CD14-positive monocyte (primary cell): ENCODE measurements around the gene RPS5. TPM values are rescaled to one million over a fixed set of nuclear protein-coding genes. Genes with fewer than 3 reads are reported as not detected.

Experiments used
- DNase-seq, 3 donors: peaks; one replicate each; pipeline ENCODE4 v3.0.0-alpha.2; 2011 to 2022
- H2AFZ ChIP-seq: 2 replicates; pipeline ENCODE4 v1.6.0; 2012; ENCODE audit warnings: mild to moderate bottlenecking, low read depth, low read length, inconsistent platforms; ENCODE audit not compliant: insufficient read depth, poor library complexity, severe bottlenecking
- H3K27ac ChIP-seq, 2 donors: 1 replicate in 1 of 2; 2 replicates in 1 of 2; pipeline ENCODE4 v1.5.1; 2012 to 2013; ENCODE audit warnings: low read length in 2 of 2, control low read depth in 1 of 2, inconsistent platforms in 1 of 2, low read depth in 1 of 2, mild to moderate bottlenecking in 1 of 2
- H3K27me3 ChIP-seq, 2 donors: one replicate each; pipeline versions ENCODE4 v1.6.0 to v1.6.1; 2011 to 2013; ENCODE audit warnings: low read length in 2 of 2; ENCODE audit not compliant: control insufficient read depth in 2 of 2, insufficient read depth in 2 of 2
- H3K36me3 ChIP-seq, 2 donors: replicated peaks in 1 of 2; 1 replicate in 1 of 2; 2 replicates in 1 of 2; pipeline versions ENCODE4 v1.5.1 to v1.6.1; 2012 to 2013; ENCODE audit warnings: low read length in 2 of 2, control low read depth in 1 of 2, inconsistent platforms in 1 of 2, mild to moderate bottlenecking in 1 of 2; ENCODE audit not compliant: insufficient read depth in 2 of 2, control insufficient read depth in 1 of 2
- H3K4me1 ChIP-seq, 2 donors: 1 replicate in 1 of 2; 2 replicates in 1 of 2; pipeline versions ENCODE4 v1.5.1 to v1.6.1; 2012 to 2013; ENCODE audit warnings: low read length in 2 of 2, control low read depth in 1 of 2, inconsistent platforms in 1 of 2, mild to moderate bottlenecking in 1 of 2, moderate library complexity in 1 of 2; ENCODE audit not compliant: insufficient read depth in 2 of 2, control insufficient read depth in 1 of 2
- H3K4me2 ChIP-seq: replicated peaks from 2 replicates; pipeline ENCODE3; 2012; ENCODE audit warnings: low read length, moderate library complexity, mild to moderate bottlenecking; ENCODE audit not compliant: poor library complexity, severe bottlenecking; ENCODE audit errors: extremely low read depth
- H3K4me3 ChIP-seq, 3 experiments: fragments of 200-600 bp in 1 of 3; sonication (generic) in 1 of 3; replicated peaks in 1 of 3; 1 replicate in 2 of 3; 2 replicates in 1 of 3; pipeline ENCODE4 v1.5.1; 2011 to 2013; ENCODE audit warnings: low read length in 3 of 3, mild to moderate bottlenecking in 3 of 3, control low read depth in 2 of 3, low read depth in 2 of 3, inconsistent platforms in 1 of 3, moderate library complexity in 1 of 3
- H3K79me2 ChIP-seq: 2 replicates; pipeline ENCODE4 v1.6.0; 2012; ENCODE audit warnings: mild to moderate bottlenecking, control low read depth, inconsistent platforms, low read length, moderate library complexity; ENCODE audit not compliant: insufficient read depth
- H3K9ac ChIP-seq: 2 replicates; pipeline ENCODE4 v1.6.0; 2017; ENCODE audit warnings: low read length, mild to moderate bottlenecking; ENCODE audit not compliant: insufficient read depth, poor library complexity, severe bottlenecking
- H3K9me3 ChIP-seq, 2 donors: replicated peaks in 1 of 2; 1 replicate in 1 of 2; 2 replicates in 1 of 2; pipeline versions ENCODE4 v1.5.1 to v1.6.1; 2012 to 2013; ENCODE audit warnings: low read length in 2 of 2, control low read depth in 1 of 2; ENCODE audit not compliant: control insufficient read depth in 1 of 2, insufficient read depth in 1 of 2
- H4K20me1 ChIP-seq: 2 replicates; pipeline ENCODE4 v1.6.0; 2012; ENCODE audit warnings: mild to moderate bottlenecking, low read length, control low read depth, moderate library complexity; ENCODE audit not compliant: insufficient read depth
- H3K27ac Mint-ChIP-seq, 7 donors: one replicate each; pipeline ENCODE4 v1.8.0; 2020; ENCODE audit warnings: mild to moderate bottlenecking in 7 of 7, mixed read lengths in 7 of 7, moderate library complexity in 6 of 7, inconsistent platforms in 2 of 7
- H3K27me3 Mint-ChIP-seq, 3 donors: one replicate each; pipeline ENCODE4 v1.8.0; 2021 to 2022; ENCODE audit warnings: low read depth in 3 of 3, mild to moderate bottlenecking in 3 of 3, mixed read lengths in 3 of 3, moderate library complexity in 3 of 3, inconsistent platforms in 1 of 3
- H3K36me3 Mint-ChIP-seq, 2 donors: one replicate each; pipeline ENCODE4 v1.8.0; 2020; ENCODE audit warnings: mixed read lengths in 2 of 2, inconsistent platforms in 1 of 2, mild to moderate bottlenecking in 1 of 2
- H3K4me1 Mint-ChIP-seq: one replicate; pipeline ENCODE4 v1.8.0; 2020; ENCODE audit warnings: mild to moderate bottlenecking, mixed read lengths
- H3K4me3 Mint-ChIP-seq, 2 donors: one replicate each; pipeline ENCODE4 v1.8.0; 2020; ENCODE audit warnings: mild to moderate bottlenecking in 2 of 2, mixed read lengths in 2 of 2, moderate library complexity in 1 of 2
- H3K9me3 Mint-ChIP-seq, 7 donors: one replicate each; pipeline ENCODE4 v1.8.0; 2020 to 2022; ENCODE audit warnings: mixed read lengths in 7 of 7, mild to moderate bottlenecking in 6 of 7, moderate library complexity in 6 of 7, inconsistent platforms in 2 of 7
- WGBS: methylation state at CpG from one replicate; pipeline ENCODE4 v1.1.5; 2013; ENCODE audit warnings: missing lambda C conversion rate; ENCODE audit not compliant: insufficient coverage; 5-methylcytosine and 5-hydroxymethylcytosine counted together
- intact Hi-C, 2 donors: fragments of 100-400 bp; cut with micrococcal nuclease; formaldehyde crosslinking; loops; one replicate each; pipeline versions ENCODE4 v1.15.0 to v1.15.1; 2023
- polyA plus RNA-seq, 3 donors: library from polyadenylated mRNA; depleted of rRNA in 1 of 3; unstranded in 2 of 3; stranded (reverse) in 1 of 3; fragments of 300-500 nt in 2 of 3; fragments of >200 nt in 1 of 3; fragmentation: Illumina TruSeq in 2 of 3; gene quantifications; 1 replicate in 2 of 3; 2 replicates in 1 of 3; pipeline ENCODE4 v1.2.3, GENCODE V29; 2012 to 2021
- TF ChIP-seq, protein P1 (sequence below): fragments of 200-600 bp; IDR thresholded peaks from one replicate; pipeline ENCODE4 v1.8.0; 2022; ENCODE audit warnings: antibody characterized with exemption, mild to moderate bottlenecking

The RPS5 gene
- polyA plus RNA-seq, 3 donors: 485 to 1,381 (median 580) TPM

DNA sequence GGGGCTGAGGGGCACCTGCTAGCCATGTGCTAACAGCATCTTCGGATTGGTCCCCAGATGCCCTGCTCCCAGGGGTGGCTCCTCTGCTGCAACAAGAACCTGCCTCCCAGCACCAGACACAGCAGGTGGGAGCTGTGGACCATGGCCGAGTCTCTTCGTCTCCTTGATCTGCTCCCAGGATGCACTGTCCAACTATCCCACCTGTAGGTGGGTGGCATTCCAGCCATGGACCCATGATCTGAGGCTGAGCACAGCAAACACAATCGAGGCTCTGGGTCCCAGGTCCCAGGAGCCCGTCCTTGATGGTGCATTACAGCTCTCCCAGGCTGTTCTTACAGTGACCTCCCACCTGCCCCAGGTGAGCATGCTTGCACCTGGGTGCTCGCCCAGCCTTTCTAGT is 7.8 kb upstream of the RPS5 start:
- H4K20me1 ChIP-seq: no peaks in the 10 kb centered on the region
- peaks cover 0 to 3% of the 10 kb centered on the region in 2 donors for H3K36me3 Mint-ChIP-seq
- intact Hi-C loops: no loop called here
- 94% methylated on average over 4 of the region's 6 CpGs for WGBS
- no peak overlapping the region for H3K4me3 Mint-ChIP-seq
- no peak for DNase-seq
- H3K27me3 Mint-ChIP-seq: peaks cover 0 to 2% (median 0%) of the 10 kb centered on the region in 3 donors
- TF ChIP-seq, protein P1, sequence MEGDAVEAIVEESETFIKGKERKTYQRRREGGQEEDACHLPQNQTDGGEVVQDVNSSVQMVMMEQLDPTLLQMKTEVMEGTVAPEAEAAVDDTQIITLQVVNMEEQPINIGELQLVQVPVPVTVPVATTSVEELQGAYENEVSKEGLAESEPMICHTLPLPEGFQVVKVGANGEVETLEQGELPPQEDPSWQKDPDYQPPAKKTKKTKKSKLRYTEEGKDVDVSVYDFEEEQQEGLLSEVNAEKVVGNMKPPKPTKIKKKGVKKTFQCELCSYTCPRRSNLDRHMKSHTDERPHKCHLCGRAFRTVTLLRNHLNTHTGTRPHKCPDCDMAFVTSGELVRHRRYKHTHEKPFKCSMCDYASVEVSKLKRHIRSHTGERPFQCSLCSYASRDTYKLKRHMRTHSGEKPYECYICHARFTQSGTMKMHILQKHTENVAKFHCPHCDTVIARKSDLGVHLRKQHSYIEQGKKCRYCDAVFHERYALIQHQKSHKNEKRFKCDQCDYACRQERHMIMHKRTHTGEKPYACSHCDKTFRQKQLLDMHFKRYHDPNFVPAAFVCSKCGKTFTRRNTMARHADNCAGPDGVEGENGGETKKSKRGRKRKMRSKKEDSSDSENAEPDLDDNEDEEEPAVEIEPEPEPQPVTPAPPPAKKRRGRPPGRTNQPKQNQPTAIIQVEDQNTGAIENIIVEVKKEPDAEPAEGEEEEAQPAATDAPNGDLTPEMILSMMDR: no peak
- H3K9me3 ChIP-seq: no peaks in the 10 kb centered on the region
- no peak overlapping the region for H3K4me2 ChIP-seq
- H3K36me3 ChIP-seq: no peaks in the 10 kb centered on the region
- no peaks in the 10 kb centered on the region for H3K79me2 ChIP-seq
- H3K4me1 Mint-ChIP-seq: peaks cover 19% of the 10 kb centered on the region
- no peak overlapping the region for H3K27ac ChIP-seq
- peak overlapping the region; percentile 99 for H2AFZ ChIP-seq
- no peak overlapping the region for H3K4me3 ChIP-seq
- peaks cover 0 to 2% (median 0%) of the 10 kb centered on the region in 7 donors for H3K9me3 Mint-ChIP-seq
- H3K4me1 ChIP-seq: peaks cover 20 to 25% of the 10 kb centered on the region in 2 donors
- no peak overlapping the region for H3K27ac Mint-ChIP-seq
- no peak overlapping the region for H3K9ac ChIP-seq
- H3K27me3 ChIP-seq: no peaks in the 10 kb centered on the region

DNA sequence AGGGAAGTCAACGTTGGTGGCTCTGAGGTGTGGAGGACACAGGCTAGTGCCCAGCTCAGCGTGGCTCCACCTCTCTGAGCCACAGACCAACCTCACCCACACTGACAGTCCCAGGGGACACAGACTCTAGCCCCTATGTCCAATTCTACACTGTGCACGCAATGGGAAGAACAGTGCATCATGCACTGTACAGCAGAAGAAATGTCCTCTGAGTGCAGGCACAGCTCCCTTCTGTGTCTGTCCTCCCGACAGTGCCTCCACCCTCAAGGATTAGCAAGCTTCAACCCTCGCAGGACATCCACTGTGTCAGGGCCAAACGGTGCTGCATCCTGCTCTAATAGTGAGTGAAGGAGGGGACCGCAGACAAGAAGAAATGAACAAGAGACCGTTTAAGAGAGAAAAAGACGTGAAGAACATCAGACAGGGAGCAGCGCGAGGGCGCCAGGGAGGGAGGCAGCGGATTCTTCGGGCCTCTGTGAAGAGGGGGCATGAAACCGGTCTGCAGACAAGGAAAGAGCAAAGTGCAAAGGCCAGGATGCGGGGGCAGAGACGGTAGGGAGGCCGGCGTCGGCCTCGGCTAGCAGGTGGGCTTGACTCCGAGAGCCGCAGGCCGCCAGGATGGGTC is 6.9 kb upstream of the RPS5 start:
- H3K4me1 ChIP-seq: peaks cover 20 to 25% of the 10 kb centered on the region in 2 donors
- Mint-ChIP-seq H3K36me3 (peaks cover 0 to 3% of the 10 kb centered on the region in 2 donors), H3K4me3 (peak overlapping the region; percentile 82 to 92), H3K27me3 (peaks cover 0 to 2% (median 0%) of the 10 kb centered on the region in 3 donors), H3K9me3 (peaks cover 0 to 3% (median 0%) of the 10 kb centered on the region in 7 donors), H3K4me1 (peaks cover 22% of the 10 kb centered on the region), H3K27ac (peak overlapping the region; percentile 2 to 97 (median 93))
- TF ChIP-seq, protein P1: no peak
- peak overlapping the region; percentile 99 for H2AFZ ChIP-seq
- no peaks in the 10 kb centered on the region for H3K27me3 ChIP-seq
- no peaks in the 10 kb centered on the region for H3K36me3 ChIP-seq
- peak overlapping the region; percentile 80 for H3K9ac ChIP-seq
- H3K9me3 ChIP-seq: no peaks in the 10 kb centered on the region
- DNase-seq: no peak
- H3K4me2 ChIP-seq: peak overlapping the region; percentile 95
- intact Hi-C loops: loop anchor here (2.0 kb wide), 2 partner anchors 53 to 197 kb away; partner anchors contain the start of genes ZSCAN22 (in 2 of the 2) and ZNF274 (in 1 of the 2)
- WGBS: 6% methylated on average over 23 of the region's 24 CpGs
- H3K79me2 ChIP-seq: no peaks in the 10 kb centered on the region
- no peaks in the 10 kb centered on the region for H4K20me1 ChIP-seq
- H3K27ac ChIP-seq: peak overlapping the region; percentile 61 to 95
- peak overlapping the region; percentile 54 to 86 (median 78) for H3K4me3 ChIP-seq
